GM19025 (cell line): ENCODE data around the gene NANOS3.

Source experiments
- ATAC-seq: cut with Tn5 transposase; IDR thresholded peaks from one replicate; pipeline ENCODE4 v1.9.1; 2021; ENCODE audit warnings: mild to moderate bottlenecking, low read depth, moderate library complexity; ENCODE audit not compliant: unreplicated experiment

Gene NANOS3

GRCh38 chr19:13882836-13883235, 5.9 kb downstream of the NANOS3 start:
- no peak for ATAC-seq

DNA sequence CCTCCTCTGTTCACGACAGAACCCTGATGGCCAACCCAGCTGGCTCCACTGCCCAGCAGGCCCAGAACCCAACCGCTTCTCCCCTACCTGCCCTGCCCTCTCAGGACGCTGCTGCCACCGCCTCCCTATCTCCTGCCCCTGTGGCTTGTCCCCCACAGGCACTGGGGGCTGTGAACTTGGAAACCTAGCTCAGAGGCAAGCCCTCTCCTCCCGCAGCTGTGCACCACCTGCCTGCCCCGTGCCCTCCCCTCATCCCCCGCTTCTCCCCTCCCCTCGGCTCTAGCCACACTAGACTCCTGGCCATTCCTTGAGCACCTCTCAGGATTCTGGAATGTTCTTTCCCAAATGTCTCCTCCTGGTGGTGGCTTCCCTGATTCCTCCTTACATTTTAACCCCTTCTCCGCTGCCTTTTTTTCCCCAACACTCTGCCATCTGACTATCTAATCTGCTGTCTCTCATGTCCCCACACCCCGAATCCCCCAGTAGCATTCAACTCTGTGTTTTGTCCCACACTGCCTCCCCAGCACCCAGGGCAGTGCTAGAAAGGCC, 6.7 kb downstream of the NANOS3 start:
- no peak for ATAC-seq

DNA sequence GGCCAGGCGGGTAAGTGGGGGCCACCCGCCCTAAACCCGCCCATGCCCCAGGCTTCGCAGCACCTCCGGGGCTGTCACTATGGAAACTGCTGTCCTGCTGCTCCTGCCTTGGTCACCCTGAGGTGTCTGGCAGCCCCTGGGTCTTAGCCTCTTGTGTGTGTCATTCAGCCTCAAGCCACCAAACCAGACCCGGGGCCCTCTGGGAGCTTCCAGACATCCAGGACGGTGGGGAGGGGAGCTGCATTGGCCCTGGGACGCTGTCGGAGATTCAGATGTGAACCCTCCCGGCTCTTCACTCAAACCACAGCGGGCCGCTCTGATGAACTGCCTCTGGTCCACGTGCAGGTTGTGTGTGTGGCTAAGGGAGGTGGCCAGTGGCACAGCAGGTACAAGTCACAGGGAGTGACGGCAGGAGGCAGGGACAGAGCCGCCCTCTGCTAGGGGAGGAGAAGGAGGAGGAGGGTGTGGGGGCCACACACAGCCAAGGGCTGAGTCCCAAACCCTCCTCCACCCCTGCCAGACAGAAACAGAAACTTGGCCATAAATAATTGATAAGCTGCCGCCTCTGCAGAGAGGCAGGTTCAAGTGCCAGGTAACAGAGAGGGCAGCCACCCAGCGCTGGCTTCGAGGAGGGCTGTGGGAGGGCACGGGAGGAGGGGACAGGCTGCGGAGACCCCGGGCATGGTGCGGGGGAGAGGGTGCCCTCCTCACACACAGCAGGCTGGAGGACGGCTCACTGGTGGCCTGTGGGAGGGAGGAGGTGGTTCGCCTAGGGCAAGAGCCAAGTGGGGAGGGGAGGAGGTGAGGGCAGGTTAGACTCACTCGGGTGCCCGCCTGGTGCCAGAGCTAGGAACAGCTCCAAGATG, 8.0 kb downstream of the NANOS3 start:
- no peak for ATAC-seq

GRCh38 chr19:13885826-13886365, 9.0 kb downstream of the NANOS3 start:
- ATAC-seq, result no peak

- no peak for ATAC-seq
These were observed 10.1 kb downstream of the NANOS3 start for GRCh38 chr19:13887018-13887436.

- no peak for ATAC-seq
These were observed 10.6 kb downstream of the NANOS3 start for GRCh38 chr19:13887517-13887916.

GRCh38 chr19:13888281-13888680, 11.3 kb downstream of the NANOS3 start:
- ATAC-seq, result no peak

DNA sequence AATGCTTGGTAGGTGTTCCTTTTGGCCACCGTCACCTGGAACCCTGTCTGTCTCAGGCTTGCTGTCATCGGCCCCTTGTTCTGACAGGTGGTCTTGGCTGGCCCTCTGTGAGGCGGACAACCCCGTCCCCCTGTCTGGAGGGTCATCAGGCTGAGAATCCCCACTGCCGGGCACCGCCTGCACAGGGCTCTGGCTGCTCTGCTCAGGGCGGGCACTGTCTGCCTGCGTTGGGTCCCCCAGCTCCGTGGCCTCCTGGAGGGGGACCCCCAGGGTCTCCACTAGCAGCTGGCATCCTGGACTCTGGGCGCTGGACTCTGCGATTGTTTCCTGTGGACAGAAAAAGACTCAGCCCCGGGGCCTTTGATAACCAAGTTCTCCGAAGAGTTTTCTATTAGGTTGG, 13.2 kb downstream of the NANOS3 start:
- no peak for ATAC-seq

GRCh38 chr19:13892870-13893269, 15.9 kb downstream of the NANOS3 start:
- no peak for ATAC-seq

DNA sequence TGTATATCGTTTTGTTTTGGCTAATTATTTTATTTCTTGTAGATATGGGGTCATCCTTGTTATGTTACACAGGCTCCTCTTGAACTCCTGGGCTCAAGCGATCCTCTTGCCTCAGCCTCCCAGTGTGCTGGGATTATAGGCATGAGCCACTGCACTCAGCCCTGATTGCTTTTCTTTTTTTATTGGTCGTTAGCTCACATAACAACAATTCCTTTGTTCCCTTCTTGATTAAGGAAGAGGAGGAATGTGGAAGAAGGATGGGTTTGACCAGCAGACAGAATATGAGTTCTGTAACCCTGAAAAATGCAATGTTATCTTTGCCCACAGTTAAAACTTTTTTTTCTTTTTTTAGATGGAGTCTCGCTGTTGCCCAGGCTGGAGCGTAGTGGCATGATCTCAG, 17.6 kb downstream of the NANOS3 start:
- ATAC-seq, result no peak

DNA sequence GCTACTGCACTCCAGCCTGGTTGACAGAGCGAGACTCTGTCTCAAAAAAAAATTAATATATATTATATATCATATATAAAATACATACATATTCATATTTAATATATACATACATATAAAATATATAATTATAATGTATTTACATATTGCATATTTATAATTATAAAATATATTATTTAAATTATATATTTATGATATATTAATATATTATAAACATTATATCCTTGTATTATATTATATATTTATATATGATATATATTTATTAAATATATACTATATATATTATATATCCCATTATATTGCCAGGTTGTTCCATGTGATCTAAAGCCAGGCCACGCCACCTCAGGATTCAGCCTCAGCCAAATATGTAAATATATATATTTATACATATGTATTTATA, 19.3 kb downstream of the NANOS3 start:
- no peak for ATAC-seq

- ATAC-seq, result no peak
These were observed 22.5 kb downstream of the NANOS3 start for GRCh38 chr19:13899393-13899792.

GRCh38 chr19:13899912-13900584, 23.1 kb downstream of the NANOS3 start:
- ATAC-seq, result no peak

DNA sequence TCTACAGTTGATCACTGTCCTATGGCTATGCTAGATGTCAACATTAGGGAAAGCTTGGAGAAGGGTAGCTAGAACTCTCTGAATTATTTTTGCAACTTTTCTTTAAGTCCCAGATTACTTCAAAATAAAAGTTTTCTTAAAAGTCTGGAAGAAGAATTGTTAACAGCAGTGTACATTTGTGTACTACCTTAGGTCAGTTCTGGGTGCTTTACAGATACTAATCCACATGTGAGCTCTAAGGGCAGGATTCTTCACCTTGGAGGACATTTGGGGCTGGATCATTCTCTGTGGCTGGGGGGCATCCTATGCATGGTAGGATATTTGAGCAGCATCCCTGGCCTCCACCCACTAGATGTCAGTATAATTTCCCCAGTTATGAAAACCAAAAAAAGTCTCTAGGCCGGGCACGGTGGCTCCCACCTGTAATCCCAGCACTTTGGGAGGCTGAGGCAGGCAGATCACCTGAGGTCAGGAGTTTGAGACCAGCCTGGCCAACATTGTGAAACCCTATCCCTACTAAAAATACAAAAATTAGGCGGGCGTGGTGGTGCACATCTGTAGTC, 26.1 kb downstream of the NANOS3 start:
- ATAC-seq, result no peak

DNA sequence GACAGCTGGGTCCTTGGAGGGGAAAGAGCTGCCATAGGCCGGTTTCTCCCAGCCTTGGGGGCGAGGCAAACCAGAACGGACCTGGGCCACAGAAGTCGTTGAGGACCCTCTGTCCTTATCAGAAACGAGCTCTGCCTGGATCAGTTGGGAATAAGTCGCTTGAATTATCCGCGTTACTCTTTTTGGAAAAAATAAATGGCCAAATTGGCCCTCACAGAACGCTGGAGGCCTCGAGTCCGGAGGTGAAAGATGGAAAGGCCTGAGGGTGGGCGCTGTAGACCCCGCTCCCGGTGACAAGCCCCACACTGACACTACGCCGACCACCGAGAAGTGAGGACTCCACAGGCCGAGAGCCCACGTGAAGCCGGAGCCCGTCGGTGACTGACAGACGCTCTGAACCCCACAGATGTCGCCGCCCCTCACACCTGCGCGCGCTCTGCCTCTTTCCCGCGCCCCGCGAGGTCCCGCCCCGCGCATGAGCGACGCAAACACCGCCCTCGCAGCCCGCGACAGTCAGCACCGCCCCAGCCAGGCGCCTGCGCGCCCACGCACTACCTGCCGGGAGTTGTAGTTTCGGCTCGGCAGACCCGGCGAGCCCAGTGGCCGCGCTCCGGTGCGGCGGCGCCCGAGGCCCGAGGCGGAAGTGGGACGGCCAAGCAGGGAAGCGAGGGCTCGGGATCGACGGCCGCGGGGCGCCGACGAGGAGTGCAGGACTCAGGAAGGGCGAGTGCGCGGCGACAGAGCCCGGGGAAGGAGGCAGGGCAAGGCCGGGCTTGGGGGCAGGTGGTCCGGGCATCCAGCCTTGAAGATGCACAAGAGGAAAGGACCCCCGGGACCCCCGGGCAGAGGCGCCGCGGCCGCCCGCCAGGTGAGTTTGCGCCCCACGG, 28.9 kb downstream of the NANOS3 start, which contains the start of the genes BRME1 and CC2D1A:
Gene BRME1, minus strand, starts transcription at position 484 of the 887 bp plus-strand sequence. CDS start 1,225 bp downstream, outside the sequence.
Gene CC2D1A, plus strand, starts transcription at position 568 of the 887 bp plus-strand sequence. Its CDS starts 241 bp downstream, at position 809.
- peak; percentile 93 for ATAC-seq

DNA sequence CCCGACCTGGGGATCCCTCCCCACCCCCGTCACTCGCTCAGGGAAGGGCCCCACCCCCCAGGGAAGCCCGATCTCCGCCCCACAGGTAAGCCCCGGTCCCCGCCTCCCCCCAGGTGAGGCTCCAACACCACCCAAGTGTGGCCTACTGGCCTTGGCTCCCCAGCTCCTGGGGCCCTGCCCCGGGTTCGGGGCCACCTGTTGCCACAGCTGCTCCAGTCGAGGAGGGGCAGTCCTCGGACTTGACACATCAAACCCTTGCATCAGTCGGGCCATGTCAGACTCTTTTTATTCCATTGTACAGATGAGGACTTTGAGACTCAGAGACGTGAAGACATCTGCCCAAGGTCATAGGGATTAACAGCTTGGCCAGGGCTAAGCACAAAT, 29.6 kb downstream of the NANOS3 start:
- ATAC-seq, result peak; percentile 13

- ATAC-seq, result no peak
These were observed 30.0 kb downstream of the NANOS3 start for GRCh38 chr19:13906910-13907309.

GRCh38 chr19:13908674-13909073, 31.7 kb downstream of the NANOS3 start:
- ATAC-seq, result no peak

DNA sequence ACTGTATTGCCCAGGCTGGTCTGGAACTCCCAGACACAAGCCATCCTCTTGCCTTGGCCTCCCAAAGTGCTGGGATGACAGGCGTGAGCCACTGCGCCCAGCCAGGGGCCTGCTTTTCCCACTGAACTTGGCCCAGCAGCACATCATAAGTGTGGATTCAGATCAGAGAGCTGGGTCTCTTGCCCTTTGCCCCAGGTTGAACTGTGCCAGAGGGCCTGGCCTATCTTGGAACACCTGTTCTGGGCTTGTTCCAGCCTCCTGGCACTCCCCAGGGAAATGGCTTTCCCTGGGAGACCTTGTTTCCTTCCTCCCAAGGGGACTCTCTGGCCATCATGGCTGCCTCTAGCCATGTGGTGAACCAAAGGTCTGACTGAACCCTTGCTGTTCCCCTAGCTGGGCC, 32.5 kb downstream of the NANOS3 start:
- ATAC-seq, result no peak

- ATAC-seq, result no peak
These were observed 36.4 kb downstream of the NANOS3 start for GRCh38 chr19:13913352-13913751.
